Neural progenitor cell (in vitro differentiated cells): Measurements from ENCODE around the gene RASSF4. TPM values are rescaled to one million over a fixed set of nuclear protein-coding genes. Genes with fewer than 3 reads are reported as not detected.

ENCODE experiments used
- DNase-seq: peaks from one replicate; pipeline ENCODE4 v3.0.0-alpha.2; 2016; ENCODE audit warnings: low spot score
- H2AFZ ChIP-seq: fragments of 200-600 bp; sonication (generic); replicated peaks from 2 replicates; pipeline ENCODE4 v1.6.1; 2016; ENCODE audit warnings: antibody characterized with exemption
- H3F3A ChIP-seq: fragments of 200-600 bp; sonication (generic); 2 replicates; pipeline ENCODE4 v1.6.1; 2016; ENCODE audit warnings: antibody characterized with exemption, low read depth
- H3K27ac ChIP-seq: fragments of 200-600 bp; sonication (generic); 2 replicates; pipeline ENCODE4 v1.5.1; 2016; ENCODE audit warnings: mild to moderate bottlenecking
- H3K27me3 ChIP-seq: fragments of 200-600 bp; sonication (generic); 2 replicates; pipeline ENCODE4 v1.6.1; 2016; ENCODE audit warnings: mild to moderate bottlenecking, moderate library complexity
- H3K36me3 ChIP-seq: fragments of 200-600 bp; sonication (generic); 2 replicates; pipeline ENCODE4 v1.5.1; 2016
- H3K4me1 ChIP-seq: fragments of 200-600 bp; sonication (generic); 2 replicates; pipeline ENCODE4 v1.6.1; 2016; ENCODE audit warnings: mixed run types
- H3K4me2 ChIP-seq: fragments of 200-600 bp; sonication (generic); 2 replicates; pipeline ENCODE4 v1.6.1; 2016
- H3K4me3 ChIP-seq: fragments of 200-600 bp; sonication (generic); 2 replicates; pipeline ENCODE4 v1.5.1; 2016
- H3K79me2 ChIP-seq: fragments of 200-600 bp; sonication (generic); 2 replicates; pipeline ENCODE4 v1.6.1; 2016; ENCODE audit warnings: low read depth
- H3K9ac ChIP-seq: fragments of 200-600 bp; sonication (generic); 2 replicates; pipeline ENCODE4 v1.6.1; 2016
- H3K9me3 ChIP-seq: fragments of 200-600 bp; sonication (generic); 2 replicates; pipeline ENCODE4 v1.5.1; 2016; ENCODE audit warnings: low read depth
- H4K20me1 ChIP-seq: fragments of 200-600 bp; sonication (generic); 2 replicates; pipeline ENCODE4 v1.6.1; 2016; ENCODE audit warnings: low read depth
- H3K27ac Mint-ChIP-seq: 3 replicates; pipeline ENCODE4 v1.8.0; 2021; ENCODE audit warnings: mixed read lengths
- H3K27me3 Mint-ChIP-seq: 2 replicates; pipeline ENCODE4 v1.8.0; 2022; ENCODE audit warnings: low read depth, mild to moderate bottlenecking, inconsistent platforms, moderate library complexity, mixed read lengths; ENCODE audit not compliant: insufficient read depth
- H3K36me3 Mint-ChIP-seq: 3 replicates; pipeline ENCODE4 v1.8.0; 2021; ENCODE audit warnings: mixed read lengths
- H3K4me1 Mint-ChIP-seq: 3 replicates; pipeline ENCODE4 v1.8.0; 2021; ENCODE audit warnings: mixed read lengths
- H3K4me3 Mint-ChIP-seq: 3 replicates; pipeline ENCODE4 v1.8.0; 2021; ENCODE audit warnings: mild to moderate bottlenecking, moderate library complexity, mixed read lengths
- H3K9me3 Mint-ChIP-seq: 3 replicates; pipeline ENCODE4 v1.8.0; 2020; ENCODE audit warnings: mixed read lengths
- EZH2 ChIP-seq: fragments of 200-600 bp; sonication (generic); IDR thresholded peaks from 2 replicates; pipeline ENCODE4 v1.6.1; 2017; ENCODE audit warnings: antibody characterized with exemption, mild to moderate bottlenecking, moderate library complexity
- EZH2phosphoT487 ChIP-seq: fragments of 200-600 bp; sonication (generic); IDR thresholded peaks from 2 replicates; pipeline ENCODE4 v1.6.1; 2017; ENCODE audit warnings: antibody characterized with exemption
- total RNA-seq: library from RNA; depleted of rRNA; stranded (reverse); fragments of >200 nt; gene quantifications from 2 replicates; pipeline ENCODE4 v1.2.3, GENCODE V29; 2015; ENCODE audit warnings: low replicate concordance
- TF ChIP-seq, protein P1 (sequence below): fragments of 200-600 bp; sonication (generic); IDR thresholded peaks from 2 replicates; pipeline ENCODE4 v1.5.1; 2017; ENCODE audit warnings: antibody characterized with exemption, mild to moderate bottlenecking

RASSF4 gene
- total RNA-seq, 1 donor from 2014 or later = 3.1 TPM

- Histone ChIP-seq H3K9ac (no peak overlapping the region), H3K4me3 (no peak overlapping the region), H3K79me2 (no peaks in the 10 kb centered on the region), H3K9me3 (no peaks in the 10 kb centered on the region), H3K4me1 (peaks cover 4% of the 10 kb centered on the region), H3K36me3 (no peaks in the 10 kb centered on the region), H3K27ac (no peak overlapping the region), H4K20me1 (no peaks in the 10 kb centered on the region), H3F3A (no peaks in the 10 kb centered on the region), H2AFZ (no peak overlapping the region), H3K4me2 (no peak overlapping the region), H3K27me3 (no peaks in the 10 kb centered on the region)
- no peaks in the 10 kb centered on the region for H3K36me3 Mint-ChIP-seq
- H3K27ac Mint-ChIP-seq = no peak overlapping the region
- no peak for DNase-seq
- TF ChIP-seq, protein P1, sequence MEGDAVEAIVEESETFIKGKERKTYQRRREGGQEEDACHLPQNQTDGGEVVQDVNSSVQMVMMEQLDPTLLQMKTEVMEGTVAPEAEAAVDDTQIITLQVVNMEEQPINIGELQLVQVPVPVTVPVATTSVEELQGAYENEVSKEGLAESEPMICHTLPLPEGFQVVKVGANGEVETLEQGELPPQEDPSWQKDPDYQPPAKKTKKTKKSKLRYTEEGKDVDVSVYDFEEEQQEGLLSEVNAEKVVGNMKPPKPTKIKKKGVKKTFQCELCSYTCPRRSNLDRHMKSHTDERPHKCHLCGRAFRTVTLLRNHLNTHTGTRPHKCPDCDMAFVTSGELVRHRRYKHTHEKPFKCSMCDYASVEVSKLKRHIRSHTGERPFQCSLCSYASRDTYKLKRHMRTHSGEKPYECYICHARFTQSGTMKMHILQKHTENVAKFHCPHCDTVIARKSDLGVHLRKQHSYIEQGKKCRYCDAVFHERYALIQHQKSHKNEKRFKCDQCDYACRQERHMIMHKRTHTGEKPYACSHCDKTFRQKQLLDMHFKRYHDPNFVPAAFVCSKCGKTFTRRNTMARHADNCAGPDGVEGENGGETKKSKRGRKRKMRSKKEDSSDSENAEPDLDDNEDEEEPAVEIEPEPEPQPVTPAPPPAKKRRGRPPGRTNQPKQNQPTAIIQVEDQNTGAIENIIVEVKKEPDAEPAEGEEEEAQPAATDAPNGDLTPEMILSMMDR = no peak
- TF ChIP-seq EZH2phosphoT487 = no peak
- TF ChIP-seq EZH2 = no peak
- H3K4me3 Mint-ChIP-seq = no peak overlapping the region
- H3K4me1 Mint-ChIP-seq = no peaks in the 10 kb centered on the region
- H3K9me3 Mint-ChIP-seq = no peaks in the 10 kb centered on the region
- H3K27me3 Mint-ChIP-seq = peaks cover 15% of the 10 kb centered on the region
Measured at GRCh38 chr10:44926751-44927351, 32.8 kb upstream of the RASSF4 start.

DNA sequence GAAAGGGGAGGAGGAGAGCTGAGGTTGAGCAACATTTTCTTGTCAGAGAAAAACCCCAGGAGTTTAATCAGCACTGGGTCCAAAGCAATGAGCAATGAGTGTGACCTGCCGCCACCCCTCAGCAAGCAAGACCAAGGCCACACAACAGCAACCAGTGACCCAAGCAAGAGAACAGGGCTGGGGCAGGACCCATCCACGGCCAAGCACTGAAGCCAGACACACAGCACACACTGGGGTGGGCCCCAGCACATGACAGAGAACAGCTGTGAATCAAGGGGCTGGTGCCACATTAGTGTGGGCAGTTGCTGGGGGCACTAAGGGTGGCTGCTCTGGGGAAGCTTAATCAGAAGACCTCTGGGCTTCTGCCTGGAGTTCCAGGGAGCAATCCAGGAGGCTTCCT lies 32.2 kb upstream of the RASSF4 start:
- Histone ChIP-seq H3K4me3 (no peak overlapping the region), H3K4me1 (peaks cover 4% of the 10 kb centered on the region), H3K79me2 (no peaks in the 10 kb centered on the region), H3K27me3 (no peaks in the 10 kb centered on the region), H3K9me3 (no peaks in the 10 kb centered on the region), H2AFZ (no peak overlapping the region), H3K36me3 (no peaks in the 10 kb centered on the region), H4K20me1 (no peaks in the 10 kb centered on the region), H3F3A (no peaks in the 10 kb centered on the region), H3K4me2 (no peak overlapping the region), H3K27ac (no peak overlapping the region), H3K9ac (no peak overlapping the region)
- Mint-ChIP-seq H3K36me3 (no peaks in the 10 kb centered on the region), H3K27ac (no peak overlapping the region), H3K27me3 (peaks cover 15% of the 10 kb centered on the region), H3K4me1 (no peaks in the 10 kb centered on the region), H3K4me3 (no peak overlapping the region), H3K9me3 (no peaks in the 10 kb centered on the region)
- no peak for TF ChIP-seq EZH2phosphoT487
- TF ChIP-seq EZH2 = no peak
- TF ChIP-seq, protein P1 = no peak
- no peak for DNase-seq

DNA sequence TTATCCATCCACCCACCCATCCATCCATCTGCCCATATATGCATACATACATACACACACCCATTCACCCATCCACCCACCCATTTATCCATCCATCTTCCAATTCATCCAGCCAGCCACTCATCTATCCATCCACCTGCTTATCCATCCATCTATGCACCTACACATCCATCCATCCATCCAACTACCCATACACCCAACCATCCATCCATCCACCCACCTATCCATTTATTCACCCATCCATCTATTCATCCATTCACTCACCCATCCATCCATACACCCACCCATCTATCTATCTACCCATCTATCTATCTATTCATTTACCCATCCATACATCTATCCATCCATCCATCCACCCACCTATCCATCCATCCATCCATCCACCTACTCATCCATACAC lies 31.1 kb upstream of the RASSF4 start:
- no peaks in the 10 kb centered on the region for H3K27me3 ChIP-seq
- no peak overlapping the region for H2AFZ ChIP-seq
- no peaks in the 10 kb centered on the region for H3F3A ChIP-seq
- H3K27me3 Mint-ChIP-seq = peaks cover 12% of the 10 kb centered on the region
- peaks cover 4% of the 10 kb centered on the region for H3K4me1 ChIP-seq
- no peaks in the 10 kb centered on the region for H3K36me3 Mint-ChIP-seq
- no peak overlapping the region for H3K27ac Mint-ChIP-seq
- H3K4me3 ChIP-seq = no peak overlapping the region
- H3K9ac ChIP-seq = no peak overlapping the region
- H3K4me2 ChIP-seq = no peak overlapping the region
- no peak for DNase-seq
- no peaks in the 10 kb centered on the region for H3K4me1 Mint-ChIP-seq
- H3K79me2 ChIP-seq = no peaks in the 10 kb centered on the region
- no peaks in the 10 kb centered on the region for H3K9me3 Mint-ChIP-seq
- H3K9me3 ChIP-seq = no peaks in the 10 kb centered on the region
- TF ChIP-seq, protein P1 = no peak
- TF ChIP-seq EZH2phosphoT487 = no peak
- no peak for TF ChIP-seq EZH2
- H3K27ac ChIP-seq = no peak overlapping the region
- no peaks in the 10 kb centered on the region for H4K20me1 ChIP-seq
- no peak overlapping the region for H3K4me3 Mint-ChIP-seq
- no peaks in the 10 kb centered on the region for H3K36me3 ChIP-seq
